GM12892 (cell line): ENCODE results near the gene RNF25.

Experiments used
- DNase-seq: peaks from one replicate; pipeline ENCODE4 v3.0.0; 2011; ENCODE audit not compliant: insufficient read length
- FAIRE-seq: peaks from 2 replicates; lab custom pipeline; 2011; peaks lifted over from hg19 to GRCh38; lab: Jason Lieb, UNC
- POLR2A ChIP-seq: IDR thresholded peaks from 2 replicates; pipeline ENCODE4 v1.6.1; 2011; ENCODE audit warnings: low read depth, low read length, control low read depth
- POLR2AphosphoS5 ChIP-seq: IDR thresholded peaks from 2 replicates; pipeline ENCODE4 v1.6.1; 2011; ENCODE audit warnings: low read depth, low read length, control low read depth
- TAF1 ChIP-seq: IDR thresholded peaks from 2 replicates; pipeline ENCODE4 v1.6.1; 2011; ENCODE audit warnings: low read depth, mild to moderate bottlenecking, control low read depth, low read length, borderline replicate concordance

The RNF25 gene

GRCh38 chr2:218642786-218643185, 29.0 kb downstream of the RNF25 start:
- FAIRE-seq (no peak), DNase-seq (no peak)
- TF ChIP-seq POLR2AphosphoS5 (no peak), TAF1 (no peak), POLR2A (no peak)

GRCh38 chr2:218642121-218642656, 29.6 kb downstream of the RNF25 start:
- TF ChIP-seq POLR2A, result no peak
- no peak for TF ChIP-seq TAF1
- TF ChIP-seq POLR2AphosphoS5, result no peak
- FAIRE-seq, result no peak

DNA sequence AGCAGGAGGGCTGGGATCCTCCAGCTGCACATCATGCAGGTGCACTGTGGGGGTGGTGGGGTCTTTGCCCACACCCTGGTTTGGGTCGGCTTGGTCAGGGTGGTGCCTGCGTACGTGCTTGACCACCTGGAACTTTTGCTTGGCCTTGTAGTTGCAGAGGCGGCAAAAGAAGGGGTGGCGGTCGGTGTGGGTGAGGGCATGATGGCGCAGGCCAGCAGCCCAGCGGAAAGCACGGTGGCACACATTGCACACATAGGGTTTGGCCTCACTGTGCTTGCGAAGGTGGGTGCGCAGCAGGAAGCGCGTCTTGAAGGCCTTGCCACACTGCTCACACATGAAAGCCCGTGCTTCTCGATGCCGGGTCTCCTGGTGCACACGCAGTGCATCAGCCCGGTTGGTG, 33.4 kb downstream of the RNF25 start:
- no peak for FAIRE-seq
- no peak for DNase-seq

More at GRCh38 chr2:218642121-218642656, 29.6 kb downstream of the RNF25 start:
- DNase-seq, result no peak

DNA sequence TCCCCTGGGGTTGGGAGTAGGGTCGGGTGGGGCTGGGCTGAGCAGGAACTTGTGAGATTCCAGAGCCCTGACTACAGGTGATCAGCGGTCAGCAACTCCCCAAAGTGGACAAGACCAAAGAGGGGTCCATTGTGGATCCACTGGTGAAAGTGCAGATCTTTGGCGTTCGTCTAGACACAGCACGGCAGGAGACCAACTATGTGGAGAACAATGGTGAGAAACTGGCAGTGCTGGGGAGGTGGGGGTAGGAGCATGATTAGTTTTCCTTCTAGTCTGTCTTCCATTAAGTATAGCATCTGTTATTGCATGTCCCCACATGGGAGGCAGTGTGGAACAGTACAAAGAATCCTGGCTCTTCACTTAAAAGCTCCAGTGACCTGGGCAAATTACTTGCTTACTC, 36.1 kb downstream of the RNF25 start:
- DNase-seq (no peak), FAIRE-seq (no peak)
- TF ChIP-seq TAF1 (no peak), POLR2AphosphoS5 (no peak), POLR2A (no peak)

More for the DNA sequence above, 33.4 kb downstream of the RNF25 start:
- TF ChIP-seq POLR2AphosphoS5, result no peak
- no peak for TF ChIP-seq POLR2A
- no peak for TF ChIP-seq TAF1

- FAIRE-seq (no peak), DNase-seq (no peak)
- TF ChIP-seq TAF1 (no peak), POLR2AphosphoS5 (no peak), POLR2A (no peak)
Measured at GRCh38 chr2:218631837-218632236, 40.0 kb downstream of the RNF25 start.

DNA sequence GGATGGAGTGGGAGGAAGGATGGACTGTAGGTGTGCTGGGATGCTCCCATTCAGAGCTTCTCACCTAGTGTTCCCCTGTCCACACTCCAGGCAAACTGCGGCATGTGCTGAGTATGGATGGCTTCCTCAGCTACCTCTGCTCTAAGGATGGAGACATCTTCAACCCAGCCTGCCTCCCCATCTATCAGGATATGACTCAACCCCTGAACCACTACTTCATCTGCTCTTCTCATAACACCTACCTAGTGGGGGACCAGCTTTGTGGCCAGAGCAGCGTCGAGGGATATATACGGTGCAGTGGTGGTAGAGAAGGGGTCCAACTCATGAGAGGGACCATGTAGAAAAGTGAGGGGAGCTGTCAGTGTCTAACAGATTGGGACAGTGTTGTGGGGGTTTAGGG, 43.9 kb downstream of the RNF25 start:
- no peak for FAIRE-seq
- TF ChIP-seq POLR2A (no peak), POLR2AphosphoS5 (no peak), TAF1 (no peak)
- no peak for DNase-seq

DNA sequence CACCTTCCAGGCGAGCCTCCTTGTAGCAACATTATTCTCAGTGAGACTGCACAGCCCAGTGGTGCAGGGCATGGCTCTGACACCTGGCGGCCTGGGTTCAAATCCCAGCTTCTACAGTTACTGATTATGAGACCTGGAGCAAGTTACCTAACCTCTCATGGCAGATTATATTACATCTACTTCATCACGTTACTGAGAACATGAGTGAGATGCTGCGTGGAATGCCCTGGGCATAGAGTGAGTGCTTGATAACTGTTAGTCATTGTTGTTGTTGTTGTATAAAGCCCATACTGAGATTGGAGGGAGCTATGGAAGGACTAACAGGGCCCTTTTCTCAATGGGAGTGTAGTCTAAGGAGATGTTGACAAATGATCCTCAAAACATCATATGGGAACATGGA, 45.4 kb downstream of the RNF25 start:
- TF ChIP-seq TAF1, result no peak
- no peak for DNase-seq
- FAIRE-seq, result no peak

DNA sequence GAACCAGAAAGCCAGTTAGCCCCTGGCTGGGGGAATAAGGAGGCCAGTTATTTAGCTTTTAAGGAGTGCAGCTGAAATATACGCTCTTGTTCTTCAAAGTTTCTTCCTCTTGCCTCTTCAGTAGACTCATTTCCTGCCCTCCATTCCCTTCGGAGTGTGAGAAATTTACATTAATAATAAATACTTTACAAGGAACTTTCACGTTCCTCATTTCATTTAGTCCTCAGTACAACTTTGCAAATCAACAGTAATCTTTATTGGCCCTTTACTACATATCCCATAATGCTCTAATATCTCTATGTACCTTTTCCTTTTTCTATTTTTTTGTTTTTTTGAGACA, 48.5 kb downstream of the RNF25 start:
- FAIRE-seq (no peak), DNase-seq (no peak)
- TF ChIP-seq TAF1 (no peak), POLR2A (no peak), POLR2AphosphoS5 (no peak)

GRCh38 chr2:218622606-218623365, 49.0 kb downstream of the RNF25 start:
- DNase-seq (no peak), FAIRE-seq (no peak)
- no peak for TF ChIP-seq POLR2A
- no peak for TF ChIP-seq TAF1
- TF ChIP-seq POLR2AphosphoS5, result no peak

DNA sequence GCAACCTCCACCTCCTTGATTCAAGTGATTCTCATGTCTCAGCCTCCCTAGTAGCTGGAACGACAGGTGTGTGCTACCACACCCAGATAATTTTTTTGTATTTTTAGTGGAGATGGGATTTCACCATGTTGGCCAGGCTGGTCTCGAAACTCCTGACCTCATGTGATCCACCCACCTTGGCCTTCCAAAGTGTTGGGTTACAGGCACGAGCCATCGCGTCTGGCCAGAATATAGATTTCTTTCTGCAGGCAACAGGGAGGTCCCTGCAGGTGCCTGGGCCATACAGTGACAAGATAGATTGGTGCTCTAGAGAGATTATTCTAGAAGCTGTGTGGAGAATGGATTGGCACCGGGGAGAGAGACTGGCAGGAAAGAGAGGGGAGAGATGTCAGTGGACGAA, 50.8 kb downstream of the RNF25 start:
- no peak for FAIRE-seq
- no peak for DNase-seq
- TF ChIP-seq POLR2AphosphoS5, result no peak
- TF ChIP-seq POLR2A, result no peak
- TF ChIP-seq TAF1, result no peak

GRCh38 chr2:218618102-218618860, 53.5 kb downstream of the RNF25 start:
- no peak for FAIRE-seq
- no peak for DNase-seq
- TF ChIP-seq POLR2A (no peak), TAF1 (no peak), POLR2AphosphoS5 (no peak)

GRCh38 chr2:218615868-218616315, 55.9 kb downstream of the RNF25 start:
- DNase-seq (no peak), FAIRE-seq (no peak)
- TF ChIP-seq TAF1 (no peak), POLR2A (no peak)
